K562 (cell line): Measurements from ENCODE around the gene LRP2. TPM values are rescaled to one million over a fixed set of nuclear protein-coding genes. Genes with fewer than 3 reads are reported as not detected.

Experiments used
- ATAC-seq: fragments of 200-7000 bp; cut with Tn5 transposase; 3 replicates; pipeline ENCODE4 v1.9.1; 2020; ENCODE audit warnings: moderate library complexity
- BruUV-seq: library from RNA; stranded (reverse); fragments of 400-500 nt; replicated peaks from 2 replicates; lab custom pipeline; 2021; lab: Mats Ljungman, UMichigan
- CTCF ChIA-PET: fragments of 300-600 bp; formaldehyde crosslinking; extraction: SDS; loops from one replicate; lab custom pipeline; 2021; ENCODE audit warnings: low intra/inter-chr PET ratio; lab: Yijun Ruan, JAX
- POLR2A ChIA-PET: fragments of 300-600, 350-650 bp; sonication (Branson Sonifier 250); formaldehyde crosslinking; extraction: SDS; loops from one replicate; lab custom pipeline; 2021; ENCODE audit warnings: antibody characterized with exemption, inconsistent platforms; lab: Yijun Ruan, JAX
- DNase-seq, 4 experiments: peaks; one replicate each; pipeline versions ENCODE4 v3.0.0 to v3.0.0-alpha.2; 2011 to 2018; ENCODE audit warnings: low spot score in 3 of 4, mixed read lengths in 3 of 4; ENCODE audit errors: extremely low read depth in 1 of 4
- FAIRE-seq: peaks from 2 replicates; lab custom pipeline; 2011; peaks lifted over from hg19 to GRCh38; lab: Jason Lieb, UNC
- H2AFZ ChIP-seq: 2 replicates; pipeline ENCODE4 v1.6.0; 2011; ENCODE audit warnings: low read depth, low read length, control low read depth, inconsistent platforms
- H3K27ac ChIP-seq: fragments of 200-600 bp; 3 replicates; pipeline ENCODE4 v1.8.0; 2011; ENCODE audit warnings: low read depth, mild to moderate bottlenecking, control low read depth, inconsistent platforms, low read length, moderate library complexity, mixed read lengths; ENCODE audit errors: extremely low read depth
- H3K27me3 ChIP-seq, 2 experiments: fragments of 300-600 bp in 1 of 2; 2 replicates in 1 of 2; 3 replicates in 1 of 2; pipeline versions ENCODE4 v1.6.0 to v1.8.0; 2011; ENCODE audit warnings: inconsistent platforms in 2 of 2, low read length in 2 of 2, mild to moderate bottlenecking in 1 of 2, mixed read lengths in 1 of 2, moderate library complexity in 1 of 2; ENCODE audit not compliant: control insufficient read depth in 2 of 2, insufficient read depth in 2 of 2
- H3K36me3 ChIP-seq: fragments of 300-600 bp; 3 replicates; pipeline ENCODE4 v1.8.0; 2011; ENCODE audit warnings: mild to moderate bottlenecking, low read length, inconsistent platforms; ENCODE audit not compliant: control insufficient read depth, insufficient read depth
- H3K4me1 ChIP-seq, 2 experiments: fragments of 200-600 bp in 1 of 2; replicated peaks in 1 of 2; 2 replicates in 1 of 2; 3 replicates in 1 of 2; pipeline versions ENCODE4 v1.5.1 to v1.8.0; 2011; ENCODE audit warnings: inconsistent platforms in 2 of 2, low read length in 2 of 2, mild to moderate bottlenecking in 1 of 2, mixed read lengths in 1 of 2, moderate library complexity in 1 of 2; ENCODE audit not compliant: control insufficient read depth in 2 of 2, insufficient read depth in 2 of 2
- H3K4me2 ChIP-seq: 2 replicates; pipeline ENCODE4 v1.6.1; 2011; ENCODE audit warnings: low read length, control low read depth, inconsistent platforms, mixed read lengths; ENCODE audit not compliant: insufficient read depth
- H3K4me3 ChIP-seq: fragments of 200-600 bp; sonication (generic), shearing (Covaris generic); 2 replicates; pipeline ENCODE4 v1.5.1; 2016; ENCODE audit warnings: control low read depth, inconsistent platforms
- H3K79me2 ChIP-seq: fragments of 200-600 bp; 3 replicates; pipeline ENCODE4 v1.8.0; 2011; ENCODE audit warnings: low read length, inconsistent platforms; ENCODE audit not compliant: control insufficient read depth, insufficient read depth
- H3K9ac ChIP-seq, 2 experiments: 2 replicates each; pipeline versions ENCODE4 v1.6.0 to v1.6.1; 2011; ENCODE audit warnings: low read depth in 2 of 2, low read length in 2 of 2, control low read depth in 1 of 2, inconsistent platforms in 1 of 2, mild to moderate bottlenecking in 1 of 2, mixed read lengths in 1 of 2; ENCODE audit not compliant: insufficient read depth in 1 of 2
- H3K9me1 ChIP-seq: one replicate; pipeline ENCODE4 v1.6.0; 2011; ENCODE audit warnings: inconsistent platforms, mild to moderate bottlenecking, low read length, moderate library complexity; ENCODE audit not compliant: control insufficient read depth, insufficient read depth
- H3K9me3 ChIP-seq: replicated peaks from 2 replicates; pipeline ENCODE4 v1.5.1; 2011; ENCODE audit warnings: low read depth, low read length, inconsistent platforms; ENCODE audit not compliant: control insufficient read depth, insufficient read depth
- H4K20me1 ChIP-seq: replicated peaks from 2 replicates; pipeline ENCODE4 v1.6.1; 2011; ENCODE audit warnings: low read length, inconsistent platforms, mixed read lengths; ENCODE audit not compliant: control insufficient read depth, insufficient read depth
- ARHGAP35 ChIP-seq: fragments of 450-650 bp; IDR thresholded peaks from 2 replicates; pipeline ENCODE4 v1.6.1; 2018; ENCODE audit not compliant: partially characterized antibody
- ARID2 ChIP-seq: fragments of 450-650 bp; IDR thresholded peaks from 2 replicates; pipeline ENCODE4 v1.6.1; 2017; ENCODE audit warnings: antibody characterized with exemption, mild to moderate bottlenecking
- BRD9 ChIP-seq: fragments of 450-650 bp; IDR thresholded peaks from 2 replicates; pipeline ENCODE4 v1.6.1; 2018; ENCODE audit warnings: low read depth; ENCODE audit not compliant: partially characterized antibody
- KDM2B ChIP-seq: fragments of 250-450 bp; sonication (Bioruptor Pico); IDR thresholded peaks from 2 replicates; pipeline ENCODE4 v1.8.0; 2021; ENCODE audit warnings: mild to moderate bottlenecking, moderate library complexity
- MCM2 ChIP-seq: fragments of 450-650 bp; IDR thresholded peaks from 2 replicates; pipeline ENCODE4 v1.6.1; 2017; ENCODE audit warnings: low read depth, mild to moderate bottlenecking
- MTF1 ChIP-seq: fragments of 250-450 bp; sonication (Bioruptor Pico); IDR thresholded peaks from 2 replicates; pipeline ENCODE4 v1.9.0; 2021; ENCODE audit warnings: moderate library complexity, mild to moderate bottlenecking, inconsistent platforms, borderline replicate concordance
- NFE2 ChIP-seq: IDR thresholded peaks from 2 replicates; pipeline ENCODE4 v1.6.1; 2014; ENCODE audit warnings: antibody characterized with exemption, low read depth
- NR2C2 ChIP-seq, 2 experiments: fragments of 200-800 bp in 1 of 2; sonication (Bioruptor generic) in 1 of 2; sonication (generic) in 1 of 2; formaldehyde crosslinking in 1 of 2; IDR thresholded peaks; 2 replicates each; pipeline versions ENCODE4 v1.6.1 to v1.8.0; 2016 to 2022; ENCODE audit warnings: mild to moderate bottlenecking in 1 of 2, missing compliant biosample characterization in 1 of 2, missing genetic modification characterization in 1 of 2, missing genetic modification reagents in 1 of 2
- RBM15 ChIP-seq: fragments of 200-400 bp; formaldehyde crosslinking; IDR thresholded peaks from 2 replicates; pipeline ENCODE4 v1.6.1; 2018; ENCODE audit warnings: mild to moderate bottlenecking, low read length, moderate library complexity; ENCODE audit not compliant: insufficient read depth
- RUNX1 ChIP-seq: sonication (generic); IDR thresholded peaks from 2 replicates; pipeline ENCODE4 v1.6.1; 2016; ENCODE audit warnings: antibody characterized with exemption, low read depth
- STAT5B ChIP-seq: fragments of 250-450 bp; sonication (Bioruptor Pico); IDR thresholded peaks from 2 replicates; pipeline ENCODE4 v1.8.0; 2021; ENCODE audit warnings: mild to moderate bottlenecking, inconsistent platforms
- TAF7 ChIP-seq: fragments of 450-650 bp; IDR thresholded peaks from 2 replicates; pipeline ENCODE4 v1.6.1; 2016; ENCODE audit warnings: missing genetic modification characterization, missing compliant biosample characterization
- TCF3 ChIP-seq: sonication (generic); formaldehyde crosslinking; IDR thresholded peaks from 2 replicates; pipeline ENCODE4 v1.4.0; 2020; ENCODE audit warnings: mild to moderate bottlenecking, missing genetic modification reagents
- ZKSCAN1 ChIP-seq: fragments of 150-350 bp; IDR thresholded peaks from 2 replicates; pipeline ENCODE4 v1.6.1; 2016; ENCODE audit warnings: low read depth, low read length
- WGBS: fragments of 100-300 bp; shearing (Covaris generic); methylation state at CpG from one replicate; pipeline ENCODE4 v1.1.6; 2016; ENCODE audit warnings: low coverage, mixed read lengths; ENCODE audit not compliant: insufficient coverage; ENCODE audit errors: missing lambda C conversion rate; 5-methylcytosine and 5-hydroxymethylcytosine counted together
- in situ Hi-C: fragments of 300-500 bp; cut with MboI; formaldehyde crosslinking; loops from 4 replicates; pipeline ENCODE4 v1.15.0; 2018; ENCODE audit warnings: inconsistent platforms, mixed read lengths
- intact Hi-C: fragments of 100-400 bp; cut with micrococcal nuclease; formaldehyde crosslinking; loops from 2 replicates; pipeline ENCODE4 v1.14.2; 2022
- polyA plus RNA-seq, 8 experiments: library from polyadenylated mRNA; depleted of rRNA in 4 of 8; stranded (reverse) in 5 of 8; unstranded in 3 of 8; fragments of >200 nt; fragmentation: Nextera tagmentation in 2 of 8; fragmentation: Illumina TruSeq in 1 of 8; extraction: Ambion mirVana in 2 of 8; extraction: Trizol in 1 of 8; gene quantifications; 2 replicates each; pipeline versions ENCODE4 v1.2.1 to v1.2.3, GENCODE V29; 2011 to 2014; ENCODE audit warnings: inconsistent platforms in 1 of 8, missing spikeins in 1 of 8
- total RNA-seq, 7 experiments: library from RNA; depleted of rRNA in 6 of 7; stranded (reverse); fragments of >200 nt in 6 of 7; fragmentation: Illumina TruSeq in 2 of 7; extraction: Trizol in 2 of 7; gene quantifications; 2 replicates each; pipeline versions ENCODE4 v1.2.1 to v1.2.3, GENCODE V29; 2011 to 2021; ENCODE audit warnings: low replicate concordance in 1 of 7
- TF ChIP-seq, protein P1 (sequence below): fragments of 450-650 bp; IDR thresholded peaks from 2 replicates; pipeline ENCODE4 v1.6.1; 2017; ENCODE audit warnings: antibody characterized with exemption, mild to moderate bottlenecking
- TF ChIP-seq, protein P2 (sequence below): IDR thresholded peaks from 2 replicates; pipeline ENCODE4 v1.6.1; 2016; ENCODE audit warnings: missing genetic modification characterization, missing compliant biosample characterization

The LRP2 gene
- total and polyA plus RNA-seq, 9 of the 15 experiments (the other 6 are each of a cell fraction or from before 2014, with no cell fraction given) = 0.04 to 0.18 (median 0.11) TPM; not detected in 1

DNA sequence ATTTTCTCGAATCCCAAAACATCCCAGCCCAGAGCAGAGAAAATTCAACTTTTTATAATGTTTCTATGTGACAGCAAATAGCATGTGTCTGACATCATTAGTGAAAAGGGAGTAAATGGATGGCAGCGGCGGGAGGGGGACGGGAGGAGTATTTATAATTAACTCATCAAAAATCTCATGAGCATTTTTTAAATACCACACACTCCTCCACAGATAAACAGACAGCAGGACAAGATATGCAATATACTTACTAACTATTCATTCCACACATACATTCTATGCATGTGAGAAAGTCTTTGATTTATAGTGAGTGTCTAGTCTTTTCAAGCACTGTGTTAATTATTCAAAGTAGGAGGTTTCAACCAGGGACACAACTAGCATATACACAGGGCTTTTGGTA lies 107.6 kb downstream of the LRP2 start (continued):
- TF ChIP-seq, protein P1, sequence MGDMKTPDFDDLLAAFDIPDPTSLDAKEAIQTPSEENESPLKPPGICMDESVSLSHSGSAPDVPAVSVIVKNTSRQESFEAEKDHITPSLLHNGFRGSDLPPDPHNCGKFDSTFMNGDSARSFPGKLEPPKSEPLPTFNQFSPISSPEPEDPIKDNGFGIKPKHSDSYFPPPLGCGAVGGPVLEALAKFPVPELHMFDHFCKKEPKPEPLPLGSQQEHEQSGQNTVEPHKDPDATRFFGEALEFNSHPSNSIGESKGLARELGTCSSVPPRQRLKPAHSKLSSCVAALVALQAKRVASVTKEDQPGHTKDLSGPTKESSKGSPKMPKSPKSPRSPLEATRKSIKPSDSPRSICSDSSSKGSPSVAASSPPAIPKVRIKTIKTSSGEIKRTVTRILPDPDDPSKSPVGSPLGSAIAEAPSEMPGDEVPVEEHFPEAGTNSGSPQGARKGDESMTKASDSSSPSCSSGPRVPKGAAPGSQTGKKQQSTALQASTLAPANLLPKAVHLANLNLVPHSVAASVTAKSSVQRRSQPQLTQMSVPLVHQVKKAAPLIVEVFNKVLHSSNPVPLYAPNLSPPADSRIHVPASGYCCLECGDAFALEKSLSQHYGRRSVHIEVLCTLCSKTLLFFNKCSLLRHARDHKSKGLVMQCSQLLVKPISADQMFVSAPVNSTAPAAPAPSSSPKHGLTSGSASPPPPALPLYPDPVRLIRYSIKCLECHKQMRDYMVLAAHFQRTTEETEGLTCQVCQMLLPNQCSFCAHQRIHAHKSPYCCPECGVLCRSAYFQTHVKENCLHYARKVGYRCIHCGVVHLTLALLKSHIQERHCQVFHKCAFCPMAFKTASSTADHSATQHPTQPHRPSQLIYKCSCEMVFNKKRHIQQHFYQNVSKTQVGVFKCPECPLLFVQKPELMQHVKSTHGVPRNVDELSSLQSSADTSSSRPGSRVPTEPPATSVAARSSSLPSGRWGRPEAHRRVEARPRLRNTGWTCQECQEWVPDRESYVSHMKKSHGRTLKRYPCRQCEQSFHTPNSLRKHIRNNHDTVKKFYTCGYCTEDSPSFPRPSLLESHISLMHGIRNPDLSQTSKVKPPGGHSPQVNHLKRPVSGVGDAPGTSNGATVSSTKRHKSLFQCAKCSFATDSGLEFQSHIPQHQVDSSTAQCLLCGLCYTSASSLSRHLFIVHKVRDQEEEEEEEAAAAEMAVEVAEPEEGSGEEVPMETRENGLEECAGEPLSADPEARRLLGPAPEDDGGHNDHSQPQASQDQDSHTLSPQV = no peak
- no peak for TF ChIP-seq BRD9
- no peak for TF ChIP-seq RBM15
- no peak for TF ChIP-seq NFE2
- TF ChIP-seq STAT5B (CRISPR knock-in tag) = no peak
- no peak for TF ChIP-seq TAF7 (tag)

- Histone ChIP-seq H3K4me3 (no peak overlapping the region), H3K27me3 (0 out of 5 replicates have a peak, but pooled peaks cover 2 to 4% of the 10 kb centered on the region in 2 experiments)
- WGBS = 8% methylated on average over 4 of the region's 4 CpGs
- no peak for TF ChIP-seq MCM2
- TF ChIP-seq ARID2 = no peak
- no peak for TF ChIP-seq NR2C2 (CRISPR knock-in tag; IDR thresholded peaks at IDR 0.05)
- TF ChIP-seq NR2C2 (tag; IDR thresholded peaks at IDR 0.05) = no peak
- no peak for TF ChIP-seq KDM2B (CRISPR knock-in tag)
- TF ChIP-seq, protein P2, sequence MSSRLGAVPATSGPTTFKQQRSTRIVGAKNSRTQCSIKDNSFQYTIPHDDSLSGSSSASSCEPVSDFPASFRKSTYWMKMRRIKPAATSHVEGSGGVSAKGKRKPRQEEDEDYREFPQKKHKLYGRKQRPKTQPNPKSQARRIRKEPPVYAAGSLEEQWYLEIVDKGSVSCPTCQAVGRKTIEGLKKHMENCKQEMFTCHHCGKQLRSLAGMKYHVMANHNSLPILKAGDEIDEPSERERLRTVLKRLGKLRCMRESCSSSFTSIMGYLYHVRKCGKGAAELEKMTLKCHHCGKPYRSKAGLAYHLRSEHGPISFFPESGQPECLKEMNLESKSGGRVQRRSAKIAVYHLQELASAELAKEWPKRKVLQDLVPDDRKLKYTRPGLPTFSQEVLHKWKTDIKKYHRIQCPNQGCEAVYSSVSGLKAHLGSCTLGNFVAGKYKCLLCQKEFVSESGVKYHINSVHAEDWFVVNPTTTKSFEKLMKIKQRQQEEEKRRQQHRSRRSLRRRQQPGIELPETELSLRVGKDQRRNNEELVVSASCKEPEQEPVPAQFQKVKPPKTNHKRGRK (tag) = no peak
- TF ChIP-seq ARHGAP35 = no peak
- no peak for TF ChIP-seq ZKSCAN1
- no peak for TF ChIP-seq TCF3
- no peak for TF ChIP-seq RUNX1
- TF ChIP-seq MTF1 (CRISPR knock-in tag) = no peak
Observed at GRCh38 chr2:169247211-169247610, 115.1 kb downstream of the LRP2 start.

More at GRCh38 chr2:169247211-169247610, 115.1 kb downstream of the LRP2 start:
- no peak overlapping the region for H2AFZ ChIP-seq
- ChIA-PET POLR2A (interaction anchor here (1.5 kb wide), 1 partner anchor 10 kb away, joined by 3 read pairs; no protein-coding TSS in a partner anchor), CTCF (no interaction called here)
- DNase-seq = no peak
- ATAC-seq = no peak
- no peak overlapping the region for H3K9ac ChIP-seq
- intact Hi-C loops = no loop called here
- no peak for FAIRE-seq
- H3K9me1 ChIP-seq = no peaks in the 10 kb centered on the region
- no TSS peak for BruUV-seq
- H3K36me3 ChIP-seq = no peaks in the 10 kb centered on the region
- in situ Hi-C loops = no loop called here
- H3K79me2 ChIP-seq = no peaks in the 10 kb centered on the region
- H3K27ac ChIP-seq = no peak overlapping the region
- no peaks in the 10 kb centered on the region for H3K9me3 ChIP-seq
- H3K4me2 ChIP-seq = no peak overlapping the region
- H4K20me1 ChIP-seq = no peaks in the 10 kb centered on the region
- H3K4me1 ChIP-seq = no peaks in the 10 kb centered on the region; a peak in 1 of 5 replicates
